A549 (cell line): ENCODE data around the gene STARD13.

Source experiments
- POLR2A ChIP-seq: IDR thresholded peaks from 2 replicates; pipeline ENCODE4 v1.6.1; 2012; ENCODE audit warnings: mild to moderate bottlenecking, low read length
- ZNF302 ChIP-seq: fragments of 250-450 bp; sonication (Bioruptor Pico); IDR thresholded peaks from 2 replicates; pipeline ENCODE4 v1.9.0; 2021; ENCODE audit warnings: inconsistent platforms, mild to moderate bottlenecking, moderate library complexity
- TF ChIP-seq, protein P1 (sequence below): fragments of 200-600 bp; sonication (generic); IDR thresholded peaks from 2 replicates; pipeline ENCODE4 v1.6.1; 2016; ENCODE audit warnings: antibody characterized with exemption, mild to moderate bottlenecking, moderate library complexity
- TF ChIP-seq, protein P2 (sequence below): fragments of >200 bp; sonication (Bioruptor Twin); formaldehyde crosslinking; IDR thresholded peaks from 3 replicates; pipeline ENCODE4 v1.5.1; 2016
- TF ChIP-seq, protein P3 (sequence below): IDR thresholded peaks from 2 replicates; pipeline ENCODE4 v1.6.1; 2012
- TF ChIP-seq, protein P4 (sequence below): fragments of 150-350 bp; IDR thresholded peaks from 2 replicates; pipeline ENCODE4 v1.6.1; 2014; ENCODE audit warnings: low read depth, mild to moderate bottlenecking, low read length
- TF ChIP-seq, protein P5 (sequence below): fragments of 450-650 bp; IDR thresholded peaks from 2 replicates; pipeline ENCODE4 v1.6.1; 2014; ENCODE audit warnings: antibody characterized with exemption

DNA sequence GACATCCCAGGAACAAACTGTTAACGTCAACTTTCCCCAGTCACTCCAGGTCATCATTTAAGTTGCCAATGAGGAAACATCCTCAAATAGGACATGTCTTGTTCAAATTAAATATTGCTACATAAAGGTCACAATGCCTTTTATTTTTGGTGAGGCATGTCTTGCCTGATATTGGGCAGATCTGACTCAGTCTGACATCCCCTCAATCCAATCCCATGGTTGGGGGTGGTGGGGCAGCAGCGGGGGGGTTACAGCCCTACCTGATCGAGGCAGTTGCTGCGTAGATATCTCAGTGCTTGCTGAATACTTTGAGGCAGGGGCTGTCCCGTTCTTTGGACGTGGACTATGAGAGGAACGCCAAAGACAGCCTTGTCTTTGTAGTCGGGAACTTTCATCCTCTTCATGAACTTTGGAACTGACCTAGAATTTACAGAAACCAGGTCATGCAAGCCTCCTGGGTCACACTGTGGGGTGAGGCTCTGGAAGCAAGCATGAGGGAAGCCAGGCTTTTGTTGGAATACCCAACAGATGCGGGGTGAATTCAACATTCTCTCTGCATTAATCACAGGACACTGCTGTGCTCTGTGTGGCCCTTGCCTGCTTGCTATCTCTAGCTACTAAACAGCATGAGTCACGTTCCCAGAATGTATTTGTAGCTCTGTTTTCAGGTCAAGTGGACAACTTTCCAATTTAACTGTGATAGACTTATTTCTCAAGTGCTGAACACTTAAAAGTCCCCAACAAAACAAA, 159.6 kb downstream of the STARD13 start:
- TF ChIP-seq, protein P1, sequence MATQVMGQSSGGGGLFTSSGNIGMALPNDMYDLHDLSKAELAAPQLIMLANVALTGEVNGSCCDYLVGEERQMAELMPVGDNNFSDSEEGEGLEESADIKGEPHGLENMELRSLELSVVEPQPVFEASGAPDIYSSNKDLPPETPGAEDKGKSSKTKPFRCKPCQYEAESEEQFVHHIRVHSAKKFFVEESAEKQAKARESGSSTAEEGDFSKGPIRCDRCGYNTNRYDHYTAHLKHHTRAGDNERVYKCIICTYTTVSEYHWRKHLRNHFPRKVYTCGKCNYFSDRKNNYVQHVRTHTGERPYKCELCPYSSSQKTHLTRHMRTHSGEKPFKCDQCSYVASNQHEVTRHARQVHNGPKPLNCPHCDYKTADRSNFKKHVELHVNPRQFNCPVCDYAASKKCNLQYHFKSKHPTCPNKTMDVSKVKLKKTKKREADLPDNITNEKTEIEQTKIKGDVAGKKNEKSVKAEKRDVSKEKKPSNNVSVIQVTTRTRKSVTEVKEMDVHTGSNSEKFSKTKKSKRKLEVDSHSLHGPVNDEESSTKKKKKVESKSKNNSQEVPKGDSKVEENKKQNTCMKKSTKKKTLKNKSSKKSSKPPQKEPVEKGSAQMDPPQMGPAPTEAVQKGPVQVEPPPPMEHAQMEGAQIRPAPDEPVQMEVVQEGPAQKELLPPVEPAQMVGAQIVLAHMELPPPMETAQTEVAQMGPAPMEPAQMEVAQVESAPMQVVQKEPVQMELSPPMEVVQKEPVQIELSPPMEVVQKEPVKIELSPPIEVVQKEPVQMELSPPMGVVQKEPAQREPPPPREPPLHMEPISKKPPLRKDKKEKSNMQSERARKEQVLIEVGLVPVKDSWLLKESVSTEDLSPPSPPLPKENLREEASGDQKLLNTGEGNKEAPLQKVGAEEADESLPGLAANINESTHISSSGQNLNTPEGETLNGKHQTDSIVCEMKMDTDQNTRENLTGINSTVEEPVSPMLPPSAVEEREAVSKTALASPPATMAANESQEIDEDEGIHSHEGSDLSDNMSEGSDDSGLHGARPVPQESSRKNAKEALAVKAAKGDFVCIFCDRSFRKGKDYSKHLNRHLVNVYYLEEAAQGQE: no peak
- TF ChIP-seq, protein P2, sequence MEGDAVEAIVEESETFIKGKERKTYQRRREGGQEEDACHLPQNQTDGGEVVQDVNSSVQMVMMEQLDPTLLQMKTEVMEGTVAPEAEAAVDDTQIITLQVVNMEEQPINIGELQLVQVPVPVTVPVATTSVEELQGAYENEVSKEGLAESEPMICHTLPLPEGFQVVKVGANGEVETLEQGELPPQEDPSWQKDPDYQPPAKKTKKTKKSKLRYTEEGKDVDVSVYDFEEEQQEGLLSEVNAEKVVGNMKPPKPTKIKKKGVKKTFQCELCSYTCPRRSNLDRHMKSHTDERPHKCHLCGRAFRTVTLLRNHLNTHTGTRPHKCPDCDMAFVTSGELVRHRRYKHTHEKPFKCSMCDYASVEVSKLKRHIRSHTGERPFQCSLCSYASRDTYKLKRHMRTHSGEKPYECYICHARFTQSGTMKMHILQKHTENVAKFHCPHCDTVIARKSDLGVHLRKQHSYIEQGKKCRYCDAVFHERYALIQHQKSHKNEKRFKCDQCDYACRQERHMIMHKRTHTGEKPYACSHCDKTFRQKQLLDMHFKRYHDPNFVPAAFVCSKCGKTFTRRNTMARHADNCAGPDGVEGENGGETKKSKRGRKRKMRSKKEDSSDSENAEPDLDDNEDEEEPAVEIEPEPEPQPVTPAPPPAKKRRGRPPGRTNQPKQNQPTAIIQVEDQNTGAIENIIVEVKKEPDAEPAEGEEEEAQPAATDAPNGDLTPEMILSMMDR: no peak
- TF ChIP-seq, protein P3, sequence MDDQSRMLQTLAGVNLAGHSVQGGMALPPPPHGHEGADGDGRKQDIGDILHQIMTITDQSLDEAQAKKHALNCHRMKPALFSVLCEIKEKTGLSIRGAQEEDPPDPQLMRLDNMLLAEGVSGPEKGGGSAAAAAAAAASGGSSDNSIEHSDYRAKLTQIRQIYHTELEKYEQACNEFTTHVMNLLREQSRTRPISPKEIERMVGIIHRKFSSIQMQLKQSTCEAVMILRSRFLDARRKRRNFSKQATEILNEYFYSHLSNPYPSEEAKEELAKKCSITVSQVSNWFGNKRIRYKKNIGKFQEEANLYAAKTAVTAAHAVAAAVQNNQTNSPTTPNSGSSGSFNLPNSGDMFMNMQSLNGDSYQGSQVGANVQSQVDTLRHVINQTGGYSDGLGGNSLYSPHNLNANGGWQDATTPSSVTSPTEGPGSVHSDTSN: no peak
- TF ChIP-seq, protein P4, sequence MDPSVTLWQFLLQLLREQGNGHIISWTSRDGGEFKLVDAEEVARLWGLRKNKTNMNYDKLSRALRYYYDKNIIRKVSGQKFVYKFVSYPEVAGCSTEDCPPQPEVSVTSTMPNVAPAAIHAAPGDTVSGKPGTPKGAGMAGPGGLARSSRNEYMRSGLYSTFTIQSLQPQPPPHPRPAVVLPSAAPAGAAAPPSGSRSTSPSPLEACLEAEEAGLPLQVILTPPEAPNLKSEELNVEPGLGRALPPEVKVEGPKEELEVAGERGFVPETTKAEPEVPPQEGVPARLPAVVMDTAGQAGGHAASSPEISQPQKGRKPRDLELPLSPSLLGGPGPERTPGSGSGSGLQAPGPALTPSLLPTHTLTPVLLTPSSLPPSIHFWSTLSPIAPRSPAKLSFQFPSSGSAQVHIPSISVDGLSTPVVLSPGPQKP: no peak
- TF ChIP-seq POLR2A (no peak), ZNF302 (CRISPR knock-in tag) (no peak)
- TF ChIP-seq, protein P5, sequence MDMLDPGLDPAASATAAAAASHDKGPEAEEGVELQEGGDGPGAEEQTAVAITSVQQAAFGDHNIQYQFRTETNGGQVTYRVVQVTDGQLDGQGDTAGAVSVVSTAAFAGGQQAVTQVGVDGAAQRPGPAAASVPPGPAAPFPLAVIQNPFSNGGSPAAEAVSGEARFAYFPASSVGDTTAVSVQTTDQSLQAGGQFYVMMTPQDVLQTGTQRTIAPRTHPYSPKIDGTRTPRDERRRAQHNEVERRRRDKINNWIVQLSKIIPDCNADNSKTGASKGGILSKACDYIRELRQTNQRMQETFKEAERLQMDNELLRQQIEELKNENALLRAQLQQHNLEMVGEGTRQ: no peak
